Thymus (tissue), 11 donors: ENCODE results near the gene EXPH5. TPM values are rescaled to one million over a fixed set of nuclear protein-coding genes. Genes with fewer than 3 reads are reported as not detected.

Experiments used
- DNase-seq, 9 donors: peaks; one replicate each; pipeline ENCODE4 v3.0.0-alpha.2; 2013; ENCODE audit warnings: low spot score in 9 of 9, low read depth in 6 of 9, missing footprints in 1 of 9
- H3K27ac ChIP-seq, 2 donors: one replicate each; pipeline ENCODE4 v1.5.1; 2013; ENCODE audit warnings: control low read depth in 1 of 2, low read depth in 1 of 2, low read length in 1 of 2, mild to moderate bottlenecking in 1 of 2, moderate library complexity in 1 of 2
- H3K27me3 ChIP-seq, 2 donors: one replicate each; pipeline ENCODE4 v1.5.1; 2013; ENCODE audit warnings: low read length in 1 of 2; ENCODE audit not compliant: control insufficient read depth in 2 of 2, insufficient read depth in 1 of 2
- H3K36me3 ChIP-seq, 2 donors: one replicate each; pipeline ENCODE4 v1.5.1; 2013; ENCODE audit warnings: low read length in 1 of 2, mild to moderate bottlenecking in 1 of 2, moderate library complexity in 1 of 2; ENCODE audit not compliant: control insufficient read depth in 2 of 2, insufficient read depth in 2 of 2
- H3K4me1 ChIP-seq, 2 donors: one replicate each; pipeline ENCODE4 v1.5.1; 2013; ENCODE audit warnings: low read length in 2 of 2; ENCODE audit not compliant: control insufficient read depth in 2 of 2, insufficient read depth in 2 of 2
- H3K4me3 ChIP-seq, 2 donors: one replicate each; pipeline ENCODE4 v1.5.1; 2013; ENCODE audit warnings: low read length in 2 of 2, control low read depth in 1 of 2, mild to moderate bottlenecking in 1 of 2
- H3K9me3 ChIP-seq, 2 donors: one replicate each; pipeline ENCODE4 v1.5.1; 2013; ENCODE audit warnings: low read length in 1 of 2, mild to moderate bottlenecking in 1 of 2; ENCODE audit not compliant: control insufficient read depth in 2 of 2, insufficient read depth in 1 of 2
- WGBS: extraction: QIAGEN DNeasy Blood & Tissue Kit; methylation state at CpG from one replicate; pipeline ENCODE4 v1.1.7; 2013; 5-methylcytosine and 5-hydroxymethylcytosine counted together
- polyA plus RNA-seq: library from polyadenylated mRNA; stranded (reverse); fragments of 200-250 nt; gene quantifications from one replicate; pipeline ENCODE4 v1.2.3, GENCODE V29; 2013
- total RNA-seq: library from RNA; stranded (reverse); fragments of 120-200 nt; gene quantifications from one replicate; pipeline ENCODE4 v1.2.4, GENCODE V29; 2013
- donor health status: healthy.

The EXPH5 gene
- total and polyA plus RNA-seq, 2 donors, result 1.8 TPM

- Histone ChIP-seq H3K4me1 (peaks cover 0 to 4% of the 10 kb centered on the region in 2 donors), H3K36me3 (peaks cover 0 to 3% of the 10 kb centered on the region in 2 donors), H3K27ac (peak overlapping the region; percentile 71 to 83), H3K9me3 (no peaks in the 10 kb centered on the region), H3K4me3 (peak overlapping the region; percentile 60 to 70), H3K27me3 (no peaks in the 10 kb centered on the region)
- 80% methylated on average over 29 of the region's 29 CpGs for WGBS
- no peak for DNase-seq
These were observed 94.7 kb downstream of the EXPH5 start for GRCh38 chr11:108498816-108499408.

GRCh38 chr11:108498046-108498815, 95.3 kb downstream of the EXPH5 start, which contains the start of gene POGLUT3:
Gene POGLUT3, minus strand, starts transcription at chr11:108498384. Its CDS starts 18 bp downstream, at chr11:108498366.
- DNase-seq, result peak in 6 of 9 donors; percentile 27 to 73 (median 36)
- Histone ChIP-seq H3K27me3 (no peaks in the 10 kb centered on the region), H3K36me3 (peaks cover 0 to 3% of the 10 kb centered on the region in 2 donors), H3K4me1 (peaks cover 0 to 4% of the 10 kb centered on the region in 2 donors), H3K9me3 (no peaks in the 10 kb centered on the region), H3K4me3 (peak within 1 kb of the TSS; percentile 60 to 70), H3K27ac (peak within 1 kb of the TSS; percentile 83 to 84)
- under 1% methylated on average over 84 of the region's 84 CpGs for WGBS

GRCh38 chr11:108497317-108498045, 96.1 kb downstream of the EXPH5 start:
- no peaks in the 10 kb centered on the region for H3K9me3 ChIP-seq
- H3K27ac ChIP-seq, result peak overlapping the region; percentile 83 to 84
- H3K36me3 ChIP-seq, result peaks cover 0 to 3% of the 10 kb centered on the region in 2 donors
- peak overlapping the region; percentile 55 to 70 for H3K4me3 ChIP-seq
- peak; percentile 52 to 84 (median 61) for DNase-seq
- no peaks in the 10 kb centered on the region for H3K27me3 ChIP-seq
- 5% methylated on average over 30 of the region's 30 CpGs for WGBS
- H3K4me1 ChIP-seq, result peaks cover 0 to 4% of the 10 kb centered on the region in 2 donors

- no peaks in the 10 kb centered on the region for H3K27me3 ChIP-seq
- peaks cover 0 to 4% of the 10 kb centered on the region in 2 donors for H3K4me1 ChIP-seq
- H3K9me3 ChIP-seq, result no peaks in the 10 kb centered on the region
- H3K27ac ChIP-seq, result peak overlapping the region; percentile 12 to 84
- peak in 1 of 9 donors; percentile 8 for DNase-seq
- H3K36me3 ChIP-seq, result peaks cover 0 to 3% of the 10 kb centered on the region in 2 donors
- WGBS, result 93% methylated on average over 7 of the region's 7 CpGs
- H3K4me3 ChIP-seq, result no peak overlapping the region
These were observed 96.8 kb downstream of the EXPH5 start for GRCh38 chr11:108496643-108497256.

- WGBS, result 97% methylated on average over 3 of the region's 3 CpGs
- Histone ChIP-seq H3K36me3 (peaks cover 3 to 4% of the 10 kb centered on the region in 2 donors), H3K9me3 (no peaks in the 10 kb centered on the region), H3K4me3 (no peak overlapping the region), H3K4me1 (peaks cover 0 to 4% of the 10 kb centered on the region in 2 donors), H3K27me3 (no peaks in the 10 kb centered on the region), H3K27ac (no peak overlapping the region)
- DNase-seq, result no peak
These were observed 98.2 kb downstream of the EXPH5 start for GRCh38 chr11:108495326-108495725.

- WGBS, result 95% methylated on average over 6 of the region's 6 CpGs
- no peaks in the 10 kb centered on the region for H3K9me3 ChIP-seq
- no peak for DNase-seq
- H3K36me3 ChIP-seq, result peaks cover 4 to 8% of the 10 kb centered on the region in 2 donors
- no peak overlapping the region for H3K4me3 ChIP-seq
- H3K27me3 ChIP-seq, result no peaks in the 10 kb centered on the region
- H3K4me1 ChIP-seq, result peaks cover 0 to 4% of the 10 kb centered on the region in 2 donors
- H3K27ac ChIP-seq, result no peak overlapping the region
These were observed 99.4 kb downstream of the EXPH5 start for GRCh38 chr11:108494182-108494581.

- H3K27me3 ChIP-seq, result no peaks in the 10 kb centered on the region
- no peaks in the 10 kb centered on the region for H3K9me3 ChIP-seq
- 95% methylated on average over 3 of the region's 3 CpGs for WGBS
- no peaks in the 10 kb centered on the region for H3K4me1 ChIP-seq
- peaks cover 11 to 12% of the 10 kb centered on the region in 2 donors for H3K36me3 ChIP-seq
- H3K27ac ChIP-seq, result no peak overlapping the region
- H3K4me3 ChIP-seq, result no peak overlapping the region
- DNase-seq, result no peak
These were observed 101.6 kb downstream of the EXPH5 start for GRCh38 chr11:108491936-108492335.

GRCh38 chr11:108486828-108487227, 106.7 kb downstream of the EXPH5 start:
- no peak overlapping the region for H3K27ac ChIP-seq
- no peaks in the 10 kb centered on the region for H3K9me3 ChIP-seq
- H3K36me3 ChIP-seq, result peaks cover 25 to 27% of the 10 kb centered on the region in 2 donors
- H3K4me1 ChIP-seq, result no peaks in the 10 kb centered on the region
- no peak for DNase-seq
- 99% methylated on average over 3 of the region's 3 CpGs for WGBS
- H3K27me3 ChIP-seq, result no peaks in the 10 kb centered on the region
- H3K4me3 ChIP-seq, result no peak overlapping the region
